Measurements from ENCODE around the gene ZC3H4. TPM values are rescaled to one million over a fixed set of nuclear protein-coding genes. Genes with fewer than 3 reads are reported as not detected.
"Not testable (repeated sequence)": the region's sequence is repeated elsewhere in the genome, so short reads cannot be mapped to it uniquely, and the experiment has no call there.

Gene ZC3H4
- total RNA-seq, 6 experiments from 2014 or later, result 8.3 to 19.1 (median 15.1) TPM

GRCh38 chr19:47144630-47145029, 31.1 kb upstream of the ZC3H4 start:
- TF ChIP-seq CTCF (IDR thresholded peaks at IDR 0.05), result no peak
- TF ChIP-seq POLR2A (IDR thresholded peaks at IDR 0.05), result no peak
- no peak for ATAC-seq
- 87% methylated on average over 12 of the region's 13 CpGs for WGBS (ENCODE audit: insufficient coverage, low coverage, low lambda C conversion rate, missing lambda C conversion rate)
- Histone ChIP-seq H3K27ac (no peak overlapping the region), H3K4me3 (no peak overlapping the region), H3K9me3 (no peaks in the 10 kb centered on the region), H3K4me1 (no peaks in the 10 kb centered on the region), H3K36me3 (peaks cover 3 to 34% (median 13%) of the 10 kb centered on the region in 4 donors), H3K27me3 (no peaks in the 10 kb centered on the region)
- intact Hi-C loops (cut with DNase I), result loop anchor here (5.0 to 10.0 kb wide), 2 partner anchors 100 to 103 kb away; no protein-coding TSS in a partner anchor
- DNase-seq, result no peak

GRCh38 chr19:47143322-47144073, 29.9 kb upstream of the ZC3H4 start:
- DNase-seq, result no peak

GRCh38 chr19:47142779-47143178, 29.2 kb upstream of the ZC3H4 start:
- no peak overlapping the region for H3K27ac ChIP-seq
- no peak for ATAC-seq
- 80% methylated on average over 4 of the region's 5 CpGs for WGBS (ENCODE audit: insufficient coverage, low coverage, low lambda C conversion rate, missing lambda C conversion rate)

More at GRCh38 chr19:47143322-47144073, 29.9 kb upstream of the ZC3H4 start:
- no peaks in the 10 kb centered on the region for H3K4me1 ChIP-seq
- H3K27ac ChIP-seq, result no peak overlapping the region
- peaks cover 3 to 34% (median 13%) of the 10 kb centered on the region in 4 donors for H3K36me3 ChIP-seq
- no peak for TF ChIP-seq POLR2A (IDR thresholded peaks at IDR 0.05)
- TF ChIP-seq CTCF (IDR thresholded peaks at IDR 0.05), result no peak
- no peaks in the 10 kb centered on the region for H3K9me3 ChIP-seq
- H3K4me3 ChIP-seq, result no peak overlapping the region
- no peaks in the 10 kb centered on the region for H3K27me3 ChIP-seq
- WGBS (ENCODE audit: insufficient coverage, low coverage, low lambda C conversion rate, missing lambda C conversion rate), result 86% methylated on average over 7 of the region's 11 CpGs
- no peak for ATAC-seq
- intact Hi-C loops (cut with DNase I), result loop anchor here in 1 of 2 donors (10.0 kb wide), 1 partner anchor 101 kb away; no protein-coding TSS in a partner anchor

GRCh38 chr19:47141695-47142094, 28.1 kb upstream of the ZC3H4 start:
- Histone ChIP-seq H3K4me3 (no peak overlapping the region), H3K9me3 (no peaks in the 10 kb centered on the region), H3K36me3 (peaks cover 3 to 33% (median 12%) of the 10 kb centered on the region in 4 donors), H3K27me3 (no peaks in the 10 kb centered on the region), H3K4me1 (no peaks in the 10 kb centered on the region), H3K27ac (no peak overlapping the region)
- TF ChIP-seq CTCF (IDR thresholded peaks at IDR 0.05), result no peak
- no peak for TF ChIP-seq POLR2A (IDR thresholded peaks at IDR 0.05)
- intact Hi-C loops (cut with DNase I), result loop anchor here in 1 of 2 donors (10.0 kb wide), 1 partner anchor 103 kb away; no protein-coding TSS in a partner anchor
- ATAC-seq, result no peak
- no peak for DNase-seq

More at GRCh38 chr19:47142779-47143178, 29.2 kb upstream of the ZC3H4 start:
- no peaks in the 10 kb centered on the region for H3K9me3 ChIP-seq
- no peak overlapping the region for H3K4me3 ChIP-seq
- H3K27me3 ChIP-seq, result no peaks in the 10 kb centered on the region
- TF ChIP-seq CTCF (IDR thresholded peaks at IDR 0.05) (no peak), POLR2A (IDR thresholded peaks at IDR 0.05) (no peak)
- H3K36me3 ChIP-seq, result peaks cover 3 to 34% (median 13%) of the 10 kb centered on the region in 4 donors
- H3K4me1 ChIP-seq, result no peaks in the 10 kb centered on the region
- no peak for DNase-seq
- intact Hi-C loops (cut with DNase I), result loop anchor here in 1 of 2 donors (10.0 kb wide), 1 partner anchor 102 kb away; no protein-coding TSS in a partner anchor

- WGBS (ENCODE audit: insufficient coverage, low coverage, low lambda C conversion rate, missing lambda C conversion rate), result 72% methylated on average over 7 of the region's 7 CpGs
- not testable (repeated sequence) for H3K4me3 ChIP-seq, H3K4me1 ChIP-seq, ATAC-seq, H3K27ac ChIP-seq, DNase-seq, H3K9me3 ChIP-seq, H3K27me3 ChIP-seq
- intact Hi-C loops (cut with DNase I), result loop anchor here in 1 of 2 donors (10.0 kb wide), 1 partner anchor 104 kb away; no protein-coding TSS in a partner anchor
- H3K36me3 ChIP-seq, result peaks cover 3 to 28% (median 10%) of the 10 kb centered on the region in 4 donors
These were observed 27.7 kb upstream of the ZC3H4 start for GRCh38 chr19:47141252-47141651.
